HepG2 (cell line): Measurements from ENCODE around the gene CD72. TPM values are rescaled to one million over a fixed set of nuclear protein-coding genes. Genes with fewer than 3 reads are reported as not detected.

Source experiments
- ATAC-seq: fragments of 200-7000 bp; cut with Tn5 transposase; 3 replicates; pipeline ENCODE4 v1.9.1; 2020; ENCODE audit warnings: mild to moderate bottlenecking, moderate library complexity
- BruUV-seq: library from RNA; stranded (reverse); fragments of 400-500 nt; replicated peaks from 2 replicates; lab custom pipeline; 2021; lab: Mats Ljungman, UMichigan
- CTCF ChIA-PET: fragments of 300-600 bp; formaldehyde crosslinking; extraction: SDS; loops from one replicate; lab custom pipeline; 2021; ENCODE audit warnings: low total read pairs, inconsistent platforms, low intra/inter-chr PET ratio; lab: Yijun Ruan, JAX
- POLR2A ChIA-PET: fragments of 350-600 bp; sonication (Branson Sonifier 250); formaldehyde crosslinking; loops from one replicate; lab custom pipeline; 2020; ENCODE audit warnings: antibody characterized with exemption, inconsistent platforms; lab: Yijun Ruan, JAX
- DNase-seq: peaks from one replicate; pipeline ENCODE4 v3.0.0-alpha.2; 2015; ENCODE audit warnings: low spot score
- FAIRE-seq: peaks from 3 replicates; lab custom pipeline; 2011; peaks lifted over from hg19 to GRCh38; lab: Jason Lieb, UNC
- H2AFZ ChIP-seq: one replicate; pipeline ENCODE4 v1.6.1; 2011; ENCODE audit warnings: low read length, inconsistent platforms
- H3K27ac ChIP-seq: fragments of 300-600 bp; 3 replicates; pipeline ENCODE4 v1.8.0; 2011; ENCODE audit warnings: mixed run types, mild to moderate bottlenecking, mixed read lengths, low read length, inconsistent platforms; ENCODE audit not compliant: insufficient read depth; ENCODE audit errors: extremely low read length
- H3K27me3 ChIP-seq, 2 experiments: fragments of 200-600 bp in 1 of 2; 2 replicates in 1 of 2; 3 replicates in 1 of 2; pipeline versions ENCODE4 v1.6.0 to v1.8.0; 2011; ENCODE audit warnings: low read length in 2 of 2, mild to moderate bottlenecking in 2 of 2, moderate library complexity in 2 of 2, inconsistent platforms in 1 of 2; ENCODE audit not compliant: insufficient read depth in 2 of 2, control insufficient read depth in 1 of 2
- H3K36me3 ChIP-seq, 2 experiments: fragments of 200-600 bp in 1 of 2; replicated peaks in 1 of 2; 2 replicates in 1 of 2; 3 replicates in 1 of 2; pipeline versions ENCODE4 v1.5.1 to v1.8.0; 2011; ENCODE audit warnings: low read length in 2 of 2, inconsistent platforms in 1 of 2; ENCODE audit not compliant: insufficient read depth in 2 of 2, control insufficient read depth in 1 of 2
- H3K4me1 ChIP-seq: 2 replicates; pipeline ENCODE4 v1.5.1; 2012; ENCODE audit warnings: low read length, inconsistent platforms; ENCODE audit not compliant: insufficient read depth
- H3K4me2 ChIP-seq: 2 replicates; pipeline ENCODE4 v1.6.0; 2011; ENCODE audit warnings: low read depth, low read length, inconsistent platforms
- H3K4me3 ChIP-seq, 3 experiments: fragments of 200-600 bp in 1 of 3; sonication (generic), shearing (Covaris generic) in 1 of 3; replicated peaks in 1 of 3; 2 replicates each; pipeline ENCODE4 v1.5.1; 2011 to 2016; ENCODE audit warnings: low read length in 3 of 3, inconsistent platforms in 2 of 3, low read depth in 2 of 3, mild to moderate bottlenecking in 2 of 3, control low read depth in 1 of 3, mixed read lengths in 1 of 3; ENCODE audit not compliant: insufficient read depth in 1 of 3
- H3K79me2 ChIP-seq: one replicate; pipeline ENCODE4 v1.6.1; 2011; ENCODE audit warnings: low read length, inconsistent platforms; ENCODE audit not compliant: insufficient read depth
- H3K9ac ChIP-seq: 2 replicates; pipeline ENCODE4 v1.6.0; 2011; ENCODE audit warnings: mild to moderate bottlenecking, low read depth, low read length, inconsistent platforms; ENCODE audit not compliant: insufficient read depth
- H3K9me3 ChIP-seq: 2 replicates; pipeline ENCODE4 v1.5.1; 2012; ENCODE audit warnings: mild to moderate bottlenecking, low read length
- H4K20me1 ChIP-seq: 2 replicates; pipeline ENCODE4 v1.6.0; 2011; ENCODE audit warnings: inconsistent platforms, mild to moderate bottlenecking, low read length, moderate library complexity; ENCODE audit not compliant: insufficient read depth
- ATAD3A ChIP-seq: sonication (generic); formaldehyde crosslinking; IDR thresholded peaks from 2 replicates; pipeline ENCODE4 v1.4.0; 2020; ENCODE audit warnings: missing genetic modification reagents
- CBX2 ChIP-seq, 2 experiments: fragments of 200-600 bp in 1 of 2; sonication (generic); formaldehyde crosslinking in 1 of 2; IDR thresholded peaks; 2 replicates each; pipeline versions ENCODE4 v1.7.0 to v1.8.1; 2018 to 2022; ENCODE audit warnings: low read depth in 2 of 2, low read length in 1 of 2, mild to moderate bottlenecking in 1 of 2, missing genetic modification reagents in 1 of 2
- DNMT3B ChIP-seq: conservative IDR thresholded peaks from 2 replicates; pipeline ENCODE4 v1.6.1; 2016; ENCODE audit warnings: missing biosample characterization, control low read depth
- FOXO1 ChIP-seq: sonication (generic); formaldehyde crosslinking; IDR thresholded peaks from 2 replicates; pipeline ENCODE4 v1.4.0; 2020; ENCODE audit warnings: missing genetic modification reagents
- GATA4 ChIP-seq: sonication (generic); IDR thresholded peaks from 2 replicates; pipeline ENCODE4 v1.6.1; 2016; ENCODE audit warnings: antibody characterized with exemption, low read depth, borderline replicate concordance
- KDM4B ChIP-seq: sonication (generic); formaldehyde crosslinking; IDR thresholded peaks from 2 replicates; pipeline ENCODE4 v1.4.0; 2020; ENCODE audit warnings: missing genetic modification reagents
- PAXIP1 ChIP-seq: sonication (generic); formaldehyde crosslinking; conservative IDR thresholded peaks from 2 replicates; pipeline ENCODE4 v1.4.0; 2020; ENCODE audit warnings: mild to moderate bottlenecking, missing genetic modification reagents, moderate library complexity
- ZNF205 ChIP-seq: IDR thresholded peaks from 2 replicates; pipeline ENCODE4 v1.6.1; 2018; ENCODE audit warnings: missing biosample characterization, missing genetic modification reagents
- WGBS: methylation state at CpG from one replicate; pipeline ENCODE4 v1.1.6; 2017; ENCODE audit warnings: low lambda C conversion rate; 5-methylcytosine and 5-hydroxymethylcytosine counted together
- in situ Hi-C: cut with HindIII; loops from 2 replicates; pipeline ENCODE4 v1.10.0; 2017; ENCODE audit warnings: low pct_unique_long_range_greater_than_20kb; ENCODE audit not compliant: extremely low pct_ligation_motif_present
- intact Hi-C: fragments of 100-400 bp; cut with micrococcal nuclease; formaldehyde crosslinking; loops from one replicate; pipeline ENCODE4 v1.10.0; 2022; ENCODE audit not compliant: unreplicated experiment
- polyA plus RNA-seq, 8 experiments: library from polyadenylated mRNA; depleted of rRNA in 3 of 8; stranded (reverse) in 7 of 8; unstranded in 1 of 8; fragments of >200 nt; fragmentation: Illumina TruSeq in 4 of 8; extraction: Trizol in 4 of 8; gene quantifications; 2 replicates each; pipeline versions ENCODE4 v1.2.1 to v1.2.3, GENCODE V29; 2011 to 2016; ENCODE audit warnings: low read depth in 4 of 8, missing spikeins in 1 of 8, mixed read lengths in 1 of 8; ENCODE audit not compliant: insufficient read depth in 1 of 8
- total RNA-seq, 5 experiments: library from RNA; depleted of rRNA; stranded (reverse); fragments of >200 nt; fragmentation: Illumina TruSeq; extraction: Trizol; gene quantifications; 2 replicates each; pipeline ENCODE4 v1.2.3, GENCODE V29; 2016; ENCODE audit warnings: low read depth in 1 of 5
- TF ChIP-seq, protein P1 (sequence below): sonication (generic); formaldehyde crosslinking; IDR thresholded peaks from 2 replicates; pipeline ENCODE4 v1.5.0; 2020; ENCODE audit warnings: mild to moderate bottlenecking, missing genetic modification reagents, borderline replicate concordance

CD72 gene
- total and polyA plus RNA-seq, 2 of the 13 experiments (the other 11 are each of a cell fraction or from before 2014, with no cell fraction given) = 0.18 to 1.1 TPM

DNA sequence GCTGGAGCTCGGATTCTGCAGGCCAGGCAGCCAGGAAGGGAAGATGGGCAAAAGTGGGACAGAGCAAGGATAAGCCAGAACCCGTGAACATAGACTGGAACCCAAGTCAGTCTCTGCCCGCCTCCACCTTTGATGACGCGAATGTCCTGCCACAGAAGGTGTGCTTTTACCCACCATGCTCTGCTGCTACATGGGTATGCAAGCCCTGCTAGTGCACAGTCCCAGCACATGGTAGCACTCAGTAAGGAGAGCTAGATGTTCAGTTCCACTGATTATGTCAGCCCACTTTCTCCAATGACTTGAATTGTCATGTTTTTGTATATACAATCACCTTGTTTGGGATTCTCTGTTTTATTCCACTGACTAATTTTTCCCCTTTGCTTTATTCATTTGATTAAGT is 11.4 kb upstream of the CD72 start:
- no peak for TF ChIP-seq DNMT3B
- no peak for TF ChIP-seq GATA4
- TF ChIP-seq KDM4B (CRISPR knock-in tag) = no peak
- TF ChIP-seq FOXO1 (CRISPR knock-in tag) = no peak
- no peak for TF ChIP-seq ATAD3A
- TF ChIP-seq, protein P1, sequence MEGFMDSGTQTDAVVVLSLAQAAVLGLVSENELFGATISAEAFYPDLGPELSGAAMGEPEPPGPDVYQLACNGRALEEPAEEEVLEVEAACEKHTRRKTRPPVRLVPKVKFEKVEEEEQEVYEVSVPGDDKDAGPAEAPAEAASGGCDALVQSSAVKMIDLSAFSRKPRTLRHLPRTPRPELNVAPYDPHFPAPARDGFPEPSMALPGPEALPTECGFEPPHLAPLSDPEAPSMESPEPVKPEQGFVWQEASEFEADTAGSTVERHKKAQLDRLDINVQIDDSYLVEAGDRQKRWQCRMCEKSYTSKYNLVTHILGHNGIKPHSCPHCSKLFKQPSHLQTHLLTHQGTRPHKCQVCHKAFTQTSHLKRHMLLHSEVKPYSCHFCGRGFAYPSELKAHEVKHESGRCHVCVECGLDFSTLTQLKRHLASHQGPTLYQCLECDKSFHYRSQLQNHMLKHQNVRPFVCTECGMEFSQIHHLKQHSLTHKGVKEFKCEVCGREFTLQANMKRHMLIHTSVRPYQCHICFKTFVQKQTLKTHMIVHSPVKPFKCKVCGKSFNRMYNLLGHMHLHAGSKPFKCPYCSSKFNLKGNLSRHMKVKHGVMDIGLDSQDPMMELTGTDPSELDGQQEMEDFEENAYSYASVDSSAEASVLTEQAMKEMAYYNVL (CRISPR knock-in tag) = no peak
- no peak for TF ChIP-seq CBX2 (IDR thresholded peaks at IDR 0.05; ENCODE audit: low read depth, low read length)
- no peak for TF ChIP-seq CBX2 (CRISPR knock-in tag; IDR thresholded peaks at IDR 0.05; ENCODE audit: low read depth)
- TF ChIP-seq PAXIP1 = no peak
- no peak for TF ChIP-seq ZNF205 (CRISPR knock-in tag)
- CTCF ChIA-PET = no interaction called here
- no peak for ATAC-seq
- in situ Hi-C loops = no loop called here
- POLR2A ChIA-PET = interaction anchor here (0.5 kb wide), 1 partner anchor 15 kb away, joined by 3 read pairs; no protein-coding TSS in a partner anchor
- 25% methylated on average over 1 of the region's 5 CpGs for WGBS
- Histone ChIP-seq H3K36me3 (no peaks in the 10 kb centered on the region), H3K27ac (no peak overlapping the region), H3K9me3 (no peaks in the 10 kb centered on the region), H3K4me2 (no peak overlapping the region), H3K79me2 (no peaks in the 10 kb centered on the region), H3K27me3 (no peaks in the 10 kb centered on the region; a peak in 2 of 5 replicates), H3K9ac (no peak overlapping the region), H3K4me1 (peaks cover 6% of the 10 kb centered on the region; the same call in 1 of the 2 replicates), H2AFZ (no peak overlapping the region), H3K4me3 (no peak overlapping the region), H4K20me1 (no peaks in the 10 kb centered on the region)
- DNase-seq = no peak
- intact Hi-C loops = no loop called here
- FAIRE-seq = no peak
- no TSS peak for BruUV-seq
